Measurements from ENCODE around the gene STUB1. TPM values are rescaled to one million over a fixed set of nuclear protein-coding genes. Genes with fewer than 3 reads are reported as not detected.

STUB1 gene
- total RNA-seq, 4 donors from 2014 or later, result 116 to 143 (median 125) TPM

- Histone ChIP-seq H3K9me3 (no peaks in the 10 kb centered on the region), H3K4me3 (peak within 1 kb of the TSS; percentile 95), H3K4me1 (peaks cover 27% of the 10 kb centered on the region), H3K27me3 (no peaks in the 10 kb centered on the region), H3K27ac (peak within 1 kb of the TSS; percentile 95), H3K36me3 (peaks cover 18% of the 10 kb centered on the region)
- WGBS, result 0% methylated on average over 36 of the region's 91 CpGs
- TF ChIP-seq POLR2A (IDR thresholded peaks at IDR 0.05) (no peak), POLR2AphosphoS5 (IDR thresholded peaks at IDR 0.05) (peak; percentile 31 to 95 (median 76))
- peak; percentile 97 to 98 for DNase-seq (ENCODE audit: low spot score in 2 of 2)
These were observed 43.8 kb upstream of the STUB1 start, which contains the start of gene METTL26 for GRCh38 chr16:636206-637080. METTL26 (minus strand) TSS chr16:636305; CDS start chr16:636290, 15 bp downstream.

DNA sequence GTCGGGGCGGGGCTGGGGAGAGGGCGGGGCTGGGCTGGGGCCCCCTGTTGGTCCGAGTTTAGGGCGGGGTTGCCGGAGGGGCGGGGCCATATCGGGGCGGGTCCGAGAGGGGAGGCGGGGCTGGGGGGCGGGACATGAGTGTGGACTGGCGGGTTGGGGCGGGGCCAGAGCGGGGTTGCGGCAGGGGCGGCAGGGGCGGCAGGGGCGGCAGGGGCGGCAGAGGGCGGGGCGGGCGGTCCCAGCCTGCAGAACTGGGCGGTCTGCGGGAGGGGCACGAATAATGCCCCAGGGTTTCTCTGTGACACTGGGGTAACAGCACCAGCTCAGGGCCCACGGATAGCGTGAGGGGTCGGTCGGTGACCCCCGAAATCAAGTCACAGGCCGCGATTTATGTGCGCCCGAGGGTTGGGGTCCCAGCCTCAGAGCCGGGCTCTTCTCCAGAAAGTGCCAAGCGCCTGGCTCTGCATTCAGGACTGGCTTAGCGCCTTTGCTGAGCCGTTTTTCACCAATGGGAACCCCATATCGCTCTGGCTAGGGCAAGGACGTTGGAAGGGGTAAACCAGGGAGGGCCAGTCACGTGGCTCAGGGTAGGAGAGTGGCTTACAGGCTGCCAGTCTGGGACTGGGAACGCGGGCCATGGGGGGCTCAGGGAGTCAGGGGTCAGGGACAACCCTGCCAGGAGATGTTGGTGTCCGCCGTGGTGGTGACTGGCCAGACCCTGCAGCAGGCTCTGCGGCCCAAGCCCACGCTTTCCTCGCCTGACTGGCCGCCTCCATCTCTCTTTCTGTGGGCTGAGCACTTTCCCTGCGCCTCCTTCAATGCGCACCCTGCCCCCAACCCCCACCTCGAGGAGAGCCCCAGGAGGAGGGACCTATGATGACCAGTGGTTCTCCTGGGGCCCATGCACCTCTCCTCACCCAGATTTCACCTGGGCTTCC lies 42.9 kb upstream of the STUB1 start:
- Histone ChIP-seq H3K27ac (peak overlapping the region; percentile 95), H3K36me3 (peaks cover 18% of the 10 kb centered on the region), H3K4me1 (peaks cover 35% of the 10 kb centered on the region), H3K4me3 (peak overlapping the region; percentile 95), H3K27me3 (no peaks in the 10 kb centered on the region), H3K9me3 (no peaks in the 10 kb centered on the region)
- DNase-seq (ENCODE audit: low spot score in 2 of 2), result peak in 1 of 2 donors; percentile 98
- WGBS, result 68% methylated on average over 13 of the region's 53 CpGs
- TF ChIP-seq POLR2A (IDR thresholded peaks at IDR 0.05) (no peak), EP300 (IDR thresholded peaks at IDR 0.05) (no peak), POLR2AphosphoS5 (IDR thresholded peaks at IDR 0.05) (no peak), CTCF (IDR thresholded peaks at IDR 0.05) (no peak)

DNA sequence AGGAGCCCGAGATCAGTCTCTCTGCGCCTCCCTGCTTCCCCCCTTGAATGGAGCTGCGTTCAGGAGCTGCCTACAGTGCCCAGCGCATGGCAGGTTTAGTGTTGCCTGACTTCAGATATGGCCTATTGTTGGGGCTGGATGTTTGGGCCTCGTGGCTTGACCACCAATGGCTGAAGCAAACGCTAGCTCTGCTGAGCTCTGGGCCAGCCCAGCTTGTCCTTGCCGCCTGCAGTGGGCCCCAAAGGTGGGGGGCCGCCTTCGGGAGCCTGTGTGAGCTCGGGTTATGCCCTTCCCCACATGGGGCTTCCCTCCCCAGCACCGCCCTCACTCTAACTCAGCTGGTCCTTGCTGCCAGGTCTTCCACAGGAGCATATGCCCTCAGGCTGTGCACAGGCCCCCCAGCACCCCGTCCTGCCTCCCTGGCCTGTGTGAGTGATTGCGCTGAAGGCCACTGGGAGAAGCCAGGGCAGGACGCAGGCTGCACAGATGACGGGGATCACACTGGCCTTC lies 42.1 kb upstream of the STUB1 start:
- H3K36me3 ChIP-seq, result peaks cover 16% of the 10 kb centered on the region
- no peaks in the 10 kb centered on the region for H3K27me3 ChIP-seq
- H3K4me1 ChIP-seq, result peaks cover 42% of the 10 kb centered on the region
- no peak overlapping the region for H3K27ac ChIP-seq
- 94% methylated on average over 4 of the region's 15 CpGs for WGBS
- TF ChIP-seq CTCF (IDR thresholded peaks at IDR 0.05), result no peak
- no peak overlapping the region for H3K4me3 ChIP-seq
- no peak for DNase-seq (ENCODE audit: low spot score in 2 of 2)
- H3K9me3 ChIP-seq, result no peaks in the 10 kb centered on the region

- peaks cover 8% of the 10 kb centered on the region for H3K36me3 ChIP-seq
- no peak for DNase-seq (ENCODE audit: low spot score in 2 of 2)
- TF ChIP-seq POLR2AphosphoS5 (IDR thresholded peaks at IDR 0.05) (no peak), CTCF (IDR thresholded peaks at IDR 0.05) (no peak), EP300 (IDR thresholded peaks at IDR 0.05) (no peak), POLR2A (IDR thresholded peaks at IDR 0.05) (no peak)
- no peak overlapping the region for H3K27ac ChIP-seq
- no peaks in the 10 kb centered on the region for H3K9me3 ChIP-seq
- 54% methylated on average over 6 of the region's 9 CpGs for WGBS
- peaks cover 43% of the 10 kb centered on the region for H3K4me1 ChIP-seq
- no peaks in the 10 kb centered on the region for H3K27me3 ChIP-seq
- H3K4me3 ChIP-seq, result no peak overlapping the region
These were observed 41.4 kb upstream of the STUB1 start for GRCh38 chr16:638836-639235.

DNA sequence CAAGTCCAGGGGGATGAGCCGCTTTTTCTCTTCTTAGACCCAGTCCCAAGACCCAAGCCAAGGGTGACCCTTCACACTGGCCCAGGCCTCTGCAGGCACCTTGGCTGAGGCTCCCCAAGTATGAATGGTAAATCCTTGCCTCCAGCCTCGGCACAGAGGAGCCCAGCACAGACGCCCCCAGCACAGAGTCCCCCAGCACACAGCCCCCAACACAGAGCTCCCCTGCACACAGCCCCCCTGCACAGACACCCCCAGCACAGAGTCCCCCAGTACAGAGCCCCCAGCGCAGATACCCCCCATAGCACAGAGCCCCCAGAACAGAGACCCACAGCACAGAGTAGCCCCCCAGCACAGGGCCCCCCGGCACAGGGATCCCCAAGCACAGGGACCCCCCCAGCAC lies 39.6 kb upstream of the STUB1 start:
- Histone ChIP-seq H3K4me1 (peaks cover 35% of the 10 kb centered on the region), H3K9me3 (no peaks in the 10 kb centered on the region), H3K4me3 (peak overlapping the region; percentile 89), H3K36me3 (no peaks in the 10 kb centered on the region), H3K27me3 (no peaks in the 10 kb centered on the region), H3K27ac (no peak overlapping the region)
- TF ChIP-seq EP300 (IDR thresholded peaks at IDR 0.05) (no peak), POLR2A (IDR thresholded peaks at IDR 0.05) (no peak), CTCF (IDR thresholded peaks at IDR 0.05) (no peak), POLR2AphosphoS5 (IDR thresholded peaks at IDR 0.05) (no peak)
- 80% methylated on average over 2 of the region's 5 CpGs for WGBS
- no peak for DNase-seq (ENCODE audit: low spot score in 2 of 2)
